Measurements from ENCODE around the gene HEMK1. TPM values are rescaled to one million over a fixed set of nuclear protein-coding genes. Genes with fewer than 3 reads are reported as not detected.
A peak's percentile ranks its signal among the peaks of the same experiment; 100 is the strongest.

HEMK1 gene
- total and polyA plus RNA-seq, 4 donors, result 3.7 to 9.5 (median 8.9) TPM

- TF ChIP-seq CTCF (IDR thresholded peaks at IDR 0.05; ENCODE audit: low read depth, low read length, missing input control) (no peak), ZBTB33 (IDR thresholded peaks at IDR 0.05) (no peak), GABPA (IDR thresholded peaks at IDR 0.05 in 1 of 2, conservative IDR thresholded peaks at IDR 0.05 in 1 of 2) (no peak), YY1 (IDR thresholded peaks at IDR 0.05) (no peak), HNF4A (conservative IDR thresholded peaks at IDR 0.05) (peak in 1 of 2 donors; percentile 26), RXRA (IDR thresholded peaks at IDR 0.05) (no peak), HNF4G (IDR thresholded peaks at IDR 0.05) (no peak)
- no peak for DNase-seq (ENCODE audit: low spot score)
- Histone ChIP-seq H3K9ac (ENCODE audit: low read depth in 1 of 2, low read length in 2 of 2) (no peak overlapping the region), H3K4me3 (ENCODE audit: low read depth in 1 of 3, low read length in 3 of 3) (no peak overlapping the region), H3K27me3 (ENCODE audit: control insufficient read depth in 4 of 4, insufficient read depth in 4 of 4, low read length in 3 of 4) (no peaks in the 10 kb centered on the region), H3K4me1 (ENCODE audit: control insufficient read depth in 4 of 4, insufficient read depth in 4 of 4, low read length in 3 of 4) (peaks cover 45 to 74% (median 67%) of the 10 kb centered on the region in 4 donors), H3K27ac (ENCODE audit: low read depth in 1 of 2, low read length in 2 of 2) (peak overlapping the region; percentile 55 to 72), H3K36me3 (ENCODE audit: control insufficient read depth in 4 of 4, insufficient read depth in 3 of 4, low read depth in 1 of 4, low read length in 3 of 4) (peaks cover 0 to 14% (median 3%) of the 10 kb centered on the region in 4 donors), H3K9me3 (ENCODE audit: control insufficient read depth in 4 of 4, low read length in 3 of 4) (no peaks in the 10 kb centered on the region)
- WGBS, result 86% methylated on average over 2 of the region's 2 CpGs
These were observed 12.1 kb downstream of the HEMK1 start for GRCh38 chr3:50581459-50581842.

GRCh38 chr3:50582083-50582482 lies 12.8 kb downstream of the HEMK1 start:
- WGBS, result 42% methylated on average over 9 of the region's 9 CpGs
- H3K36me3 ChIP-seq (ENCODE audit: control insufficient read depth in 4 of 4, insufficient read depth in 3 of 4, low read depth in 1 of 4, low read length in 3 of 4), result peaks cover 0 to 13% (median 2%) of the 10 kb centered on the region in 4 donors
- H3K4me3 ChIP-seq (ENCODE audit: low read depth in 1 of 3, low read length in 3 of 3), result no peak overlapping the region
- no peak overlapping the region for H3K9ac ChIP-seq (ENCODE audit: low read depth in 1 of 2, low read length in 2 of 2)
- TF ChIP-seq HNF4A (conservative IDR thresholded peaks at IDR 0.05) (peak in 1 of 2 donors; percentile 42), MAX (IDR thresholded peaks at IDR 0.05) (no peak), RAD21 (IDR thresholded peaks at IDR 0.05) (peak in 1 of 2 donors; percentile 14), RXRA (IDR thresholded peaks at IDR 0.05) (peak; percentile 35 to 52), SP1 (IDR thresholded peaks at IDR 0.05) (peak; percentile 36), YY1 (IDR thresholded peaks at IDR 0.05) (no peak)
- H3K27ac ChIP-seq (ENCODE audit: low read depth in 1 of 2, low read length in 2 of 2), result peak overlapping the region; percentile 75 to 90
- DNase-seq (ENCODE audit: low spot score), result no peak
- no peaks in the 10 kb centered on the region for H3K9me3 ChIP-seq (ENCODE audit: control insufficient read depth in 4 of 4, low read length in 3 of 4)
- peaks cover 49 to 80% (median 73%) of the 10 kb centered on the region in 4 donors for H3K4me1 ChIP-seq (ENCODE audit: control insufficient read depth in 4 of 4, insufficient read depth in 4 of 4, low read length in 3 of 4)
- no peaks in the 10 kb centered on the region for H3K27me3 ChIP-seq (ENCODE audit: control insufficient read depth in 4 of 4, insufficient read depth in 4 of 4, low read length in 3 of 4)

GRCh38 chr3:50583897-50584296 lies 14.6 kb downstream of the HEMK1 start:
- Histone ChIP-seq H3K36me3 (ENCODE audit: control insufficient read depth in 4 of 4, insufficient read depth in 3 of 4, low read depth in 1 of 4, low read length in 3 of 4) (peaks cover 0 to 4% (median 0%) of the 10 kb centered on the region in 4 donors), H3K4me1 (ENCODE audit: control insufficient read depth in 4 of 4, insufficient read depth in 4 of 4, low read length in 3 of 4) (peaks cover 52 to 94% (median 91%) of the 10 kb centered on the region in 4 donors), H3K27ac (ENCODE audit: low read depth in 1 of 2, low read length in 2 of 2) (peak overlapping the region; percentile 75 to 90), H3K27me3 (ENCODE audit: control insufficient read depth in 4 of 4, insufficient read depth in 4 of 4, low read length in 3 of 4) (no peaks in the 10 kb centered on the region), H3K9ac (ENCODE audit: low read depth in 1 of 2, low read length in 2 of 2) (no peak overlapping the region), H3K9me3 (ENCODE audit: control insufficient read depth in 4 of 4, low read length in 3 of 4) (no peaks in the 10 kb centered on the region), H3K4me3 (ENCODE audit: low read depth in 1 of 3, low read length in 3 of 3) (no peak overlapping the region)
- 35% methylated on average over 6 of the region's 6 CpGs for WGBS
- no peak for DNase-seq (ENCODE audit: low spot score)
- TF ChIP-seq FOXA2 (IDR thresholded peaks at IDR 0.05), result peak; percentile 48
- TF ChIP-seq FOXA1 (IDR thresholded peaks at IDR 0.05), result no peak
- TF ChIP-seq HNF4G (IDR thresholded peaks at IDR 0.05), result peak; percentile 47
- peak; percentile 82 to 85 for TF ChIP-seq HNF4A (conservative IDR thresholded peaks at IDR 0.05)
- no peak for TF ChIP-seq TAF1 (conservative IDR thresholded peaks at IDR 0.05)
- TF ChIP-seq SP1 (IDR thresholded peaks at IDR 0.05), result peak; percentile 89
- TF ChIP-seq NR2F2 (IDR thresholded peaks at IDR 0.05), result peak; percentile 35
- peak in 1 of 2 donors; percentile 84 for TF ChIP-seq EGR1 (IDR thresholded peaks at IDR 0.05; ENCODE audit: low read depth in 2 of 2)
- no peak for TF ChIP-seq REST (IDR thresholded peaks at IDR 0.05)
- TF ChIP-seq RAD21 (IDR thresholded peaks at IDR 0.05), result peak in 1 of 2 donors; percentile 40
- no peak for TF ChIP-seq CTCF (IDR thresholded peaks at IDR 0.05; ENCODE audit: low read depth, low read length, missing input control)
- no peak for TF ChIP-seq GABPA (IDR thresholded peaks at IDR 0.05 in 1 of 2, conservative IDR thresholded peaks at IDR 0.05 in 1 of 2)

Data from liver (tissue), 9 donors.